NCI-H187 treated with DMSO at 0.1 percent for 48 hours (cell line): ENCODE measurements around the gene IFIT1.
"Not testable (repeated sequence)": the region's sequence is repeated elsewhere in the genome, so short reads cannot be mapped to it uniquely, and the experiment has no call there.

ENCODE experiments used
- DNase-seq: peaks from one replicate; lab custom pipeline; 2025; lab: John Stamatoyannopoulos, UW

Gene IFIT1

DNA sequence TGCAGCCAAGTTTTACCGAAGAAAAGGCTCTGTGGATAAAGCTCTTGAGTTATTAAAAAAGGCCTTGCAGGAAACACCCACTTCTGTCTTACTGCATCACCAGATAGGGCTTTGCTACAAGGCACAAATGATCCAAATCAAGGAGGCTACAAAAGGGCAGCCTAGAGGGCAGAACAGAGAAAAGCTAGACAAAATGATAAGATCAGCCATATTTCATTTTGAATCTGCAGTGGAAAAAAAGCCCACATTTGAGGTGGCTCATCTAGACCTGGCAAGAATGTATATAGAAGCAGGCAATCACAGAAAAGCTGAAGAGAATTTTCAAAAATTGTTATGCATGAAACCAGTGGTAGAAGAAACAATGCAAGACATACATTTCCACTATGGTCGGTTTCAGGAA lies 10.6 kb downstream of the IFIT1 start:
- DNase-seq, result no peak

DNA sequence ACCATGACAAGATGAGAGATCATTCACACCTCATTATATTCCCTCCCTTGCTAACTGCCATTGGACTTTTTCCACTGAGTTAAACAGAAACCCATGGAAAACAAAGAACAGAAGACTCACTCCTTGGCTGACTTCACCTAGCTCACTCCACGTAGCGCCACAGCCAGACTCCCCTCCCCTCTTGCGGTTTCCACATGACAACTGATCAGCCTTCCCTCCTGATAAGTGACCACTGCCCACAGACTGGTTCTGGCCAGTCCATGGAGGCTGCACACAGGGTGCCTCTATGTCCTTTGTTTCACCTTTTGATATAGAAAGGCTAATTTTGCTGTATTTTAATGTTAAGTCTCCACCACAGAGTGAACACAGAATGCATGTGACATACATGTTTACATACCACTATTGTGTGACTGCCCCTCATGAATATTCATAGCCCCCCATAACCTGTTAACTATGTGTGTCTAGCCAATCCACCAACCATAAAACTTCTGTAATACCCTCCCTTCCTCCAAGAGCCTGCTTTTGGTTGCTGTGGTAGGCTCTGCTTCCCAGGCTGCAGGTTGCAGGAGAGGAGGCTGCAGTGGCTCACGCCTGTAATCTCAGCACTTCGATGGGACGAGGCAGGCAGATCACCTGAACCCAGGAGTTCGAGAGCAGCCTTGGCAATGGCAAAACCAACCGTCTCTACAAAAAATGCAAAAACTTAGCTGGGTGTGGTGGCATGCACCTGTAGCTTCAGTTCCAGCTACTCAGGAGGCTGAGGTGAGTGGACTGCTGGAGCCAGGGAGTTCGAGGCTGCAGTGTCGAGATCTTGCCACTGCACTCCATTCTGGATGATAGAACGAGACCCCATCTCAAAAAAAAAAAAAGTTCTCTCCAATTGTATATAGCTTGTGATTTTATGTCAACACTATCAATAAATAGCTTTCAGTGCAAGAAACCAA lies 12.0 kb downstream of the IFIT1 start:
- no peak for DNase-seq

DNA sequence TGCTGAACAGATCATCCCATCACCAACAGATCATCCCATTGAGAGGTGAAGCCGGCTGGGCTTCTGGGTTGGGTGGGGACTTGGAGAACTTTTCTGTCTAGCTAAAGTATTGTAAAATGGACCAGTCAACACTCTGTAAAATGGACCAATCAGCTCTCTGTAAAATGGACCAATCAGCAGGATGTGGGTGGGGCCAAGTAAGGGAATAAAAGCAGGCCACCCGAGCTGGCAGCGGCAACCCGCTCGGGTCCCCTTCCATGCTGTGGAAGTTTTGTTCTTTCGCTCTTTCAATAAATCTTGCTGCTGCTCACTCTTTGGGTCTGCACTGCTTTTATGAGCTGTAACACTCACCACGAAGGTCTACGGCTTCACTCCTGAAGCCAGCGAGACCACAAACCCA lies 13.8 kb downstream of the IFIT1 start:
- not testable (repeated sequence) for DNase-seq

DNA sequence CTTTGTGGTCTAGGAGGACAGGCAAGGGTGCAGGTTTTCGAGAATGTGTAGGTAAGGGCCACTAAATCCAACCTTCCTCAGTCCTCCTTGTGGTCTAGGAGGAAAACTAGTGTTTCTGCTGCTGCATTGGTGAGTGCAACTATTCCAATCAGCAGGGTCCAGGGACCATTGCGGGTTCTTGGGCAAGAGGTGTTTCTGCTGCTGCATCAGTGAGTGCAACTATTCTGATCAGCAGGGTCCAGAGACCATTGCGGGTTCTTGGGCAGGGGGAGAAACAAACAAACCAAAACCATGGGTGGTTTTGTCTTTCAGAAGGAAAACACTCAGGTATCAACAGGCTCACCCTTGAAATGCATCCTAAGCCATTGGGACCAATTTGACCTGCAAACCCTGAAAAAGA lies 15.4 kb downstream of the IFIT1 start:
- not testable (repeated sequence) for DNase-seq

- not testable (repeated sequence) for DNase-seq
Observed at GRCh38 chr10:89409282-89409681, 16.9 kb downstream of the IFIT1 start.

GRCh38 chr10:89410551-89410950 lies 18.1 kb downstream of the IFIT1 start:
- DNase-seq, result not testable (repeated sequence)

- DNase-seq, result not testable (repeated sequence)
Observed at GRCh38 chr10:89411135-89411534, 18.7 kb downstream of the IFIT1 start.

GRCh38 chr10:89412276-89412675 lies 19.9 kb downstream of the IFIT1 start:
- not testable (repeated sequence) for DNase-seq

GRCh38 chr10:89413398-89413912 lies 21.0 kb downstream of the IFIT1 start:
- no peak for DNase-seq

DNA sequence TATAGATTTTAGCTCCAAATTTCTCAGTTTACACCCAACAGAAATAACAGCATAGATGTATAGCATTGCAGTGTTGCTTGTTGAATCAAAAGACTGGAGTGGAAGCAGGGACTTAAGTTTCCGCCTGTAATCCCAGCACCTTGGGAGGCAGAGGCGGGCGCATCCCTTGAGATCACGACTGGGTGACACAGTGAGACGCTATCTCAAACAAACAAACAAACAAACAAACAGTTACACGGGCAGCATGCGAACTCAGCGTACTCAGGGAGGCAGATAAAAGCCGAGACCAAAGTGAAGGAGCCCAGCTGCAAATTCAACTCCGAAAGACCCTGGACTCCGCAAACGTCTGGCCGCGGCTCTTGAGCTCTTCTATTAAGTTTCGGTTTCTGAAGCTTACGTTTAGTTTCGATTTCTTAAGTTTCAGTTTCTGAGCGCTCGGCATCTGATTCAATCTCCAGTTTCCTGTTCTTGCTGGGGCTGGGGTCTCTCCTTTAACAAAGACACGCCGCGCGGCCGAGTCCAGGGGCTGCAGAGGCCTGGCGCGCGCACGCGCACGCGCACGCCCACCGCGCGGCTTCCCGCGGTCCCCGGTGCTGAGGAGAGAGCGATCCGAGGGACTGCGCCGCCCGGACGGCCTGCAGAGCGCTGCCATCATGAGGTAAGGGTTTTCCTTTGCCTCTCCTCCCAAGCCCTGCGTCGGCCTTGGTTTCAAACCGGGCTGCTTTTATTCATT lies 21.9 kb downstream of the IFIT1 start, which contains the start of gene IFIT5:
Gene IFIT5, plus strand, starts transcription at position 423 of the 733 bp plus-strand sequence. Its CDS starts 231 bp downstream, at position 654.
- DNase-seq, result no peak

- no peak for DNase-seq
Observed at GRCh38 chr10:89414879-89415821, 22.7 kb downstream of the IFIT1 start.

- no peak for DNase-seq
Observed at GRCh38 chr10:89416465-89416864, 24.0 kb downstream of the IFIT1 start.

DNA sequence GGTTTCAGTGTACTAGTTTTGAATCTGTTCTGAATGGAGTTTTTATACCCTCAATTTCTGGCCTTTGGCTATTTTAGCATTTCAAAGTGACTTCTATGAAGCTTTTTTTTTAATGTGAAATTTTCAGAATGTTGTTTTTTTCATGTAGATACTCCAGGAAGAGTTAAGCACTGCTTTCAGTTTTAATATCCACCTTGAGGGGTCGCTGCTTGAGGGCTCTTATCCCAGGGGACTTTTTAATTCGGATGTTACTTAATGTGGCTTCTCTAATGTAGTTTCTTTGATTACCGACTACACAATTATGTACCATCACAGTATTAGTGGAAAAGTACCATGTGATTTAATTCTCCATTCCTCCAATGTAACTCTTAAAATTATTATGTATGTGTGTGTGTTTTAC lies 27.1 kb downstream of the IFIT1 start:
- no peak for DNase-seq

- DNase-seq, result peak; percentile 35
Observed at GRCh38 chr10:89421018-89421476, 28.6 kb downstream of the IFIT1 start.

GRCh38 chr10:89425000-89425399 lies 32.6 kb downstream of the IFIT1 start:
- DNase-seq, result no peak

DNA sequence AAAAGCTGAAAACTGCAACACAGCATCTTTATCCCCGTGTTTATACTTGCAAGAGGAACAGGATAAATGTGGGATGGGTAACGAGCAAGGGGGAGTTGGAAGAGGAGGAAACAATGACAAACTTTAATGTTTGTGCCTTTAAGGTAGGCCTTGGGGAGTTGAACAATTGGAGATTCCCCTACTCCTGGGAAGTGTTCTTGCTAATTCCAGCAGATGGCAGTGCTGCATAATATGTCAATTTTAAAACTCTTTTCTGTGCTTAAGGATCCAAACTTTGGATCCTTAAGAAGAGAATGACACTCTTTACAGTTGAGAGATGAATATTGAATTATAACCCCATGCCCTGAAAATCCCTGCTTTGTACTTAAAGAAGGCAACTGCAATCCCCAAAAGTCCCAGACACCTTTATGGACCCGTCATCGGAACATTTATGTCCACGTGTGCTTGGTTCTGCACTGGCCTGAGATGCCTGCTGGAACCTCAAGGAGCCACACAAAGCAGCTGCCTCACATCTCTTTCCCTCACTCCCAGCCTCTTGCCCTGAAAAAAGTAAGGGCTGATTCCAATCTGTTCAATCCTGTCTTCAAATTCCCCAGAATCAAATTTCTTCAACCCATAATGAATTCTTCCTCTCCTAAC lies 33.9 kb downstream of the IFIT1 start:
- no peak for DNase-seq

- no peak for DNase-seq
Observed at GRCh38 chr10:89427629-89428028, 35.2 kb downstream of the IFIT1 start.

- DNase-seq, result no peak
Observed at GRCh38 chr10:89428877-89429276, 36.5 kb downstream of the IFIT1 start.

DNA sequence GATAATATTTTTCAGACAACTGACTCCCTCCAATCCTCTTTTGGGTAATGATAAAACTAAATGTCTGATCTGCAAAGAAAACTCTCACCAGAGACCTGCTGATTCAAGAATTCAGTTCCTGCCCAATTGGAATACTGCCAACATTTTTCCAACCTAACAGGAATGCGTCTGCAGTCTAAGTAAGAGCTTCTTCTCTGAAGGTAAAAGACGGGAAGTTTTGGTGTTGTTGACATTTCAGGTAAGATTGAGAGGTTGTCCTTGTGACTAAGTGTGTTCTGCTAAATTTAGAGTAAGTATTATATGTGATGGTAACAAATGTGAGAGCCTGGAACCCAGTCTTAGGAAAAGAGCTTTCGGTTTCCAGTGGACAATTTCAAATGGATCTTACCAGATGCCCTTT lies 39.6 kb downstream of the IFIT1 start:
- DNase-seq, result no peak

GRCh38 chr10:89438525-89438924 lies 46.1 kb downstream of the IFIT1 start:
- no peak for DNase-seq
